NCI-H146 treated with DMSO at 0.1 percent for 48 hours (cell line): ENCODE data around the gene SRD5A1.

Experiments
- DNase-seq: peaks from one replicate; lab custom pipeline; 2025; ENCODE audit not compliant: unreplicated experiment; lab: John Stamatoyannopoulos, UW

Gene SRD5A1

GRCh38 chr5:6681682-6682081, 48.4 kb downstream of the SRD5A1 start:
- DNase-seq, result no peak

GRCh38 chr5:6682239-6682638, 49.0 kb downstream of the SRD5A1 start:
- DNase-seq, result no peak

- DNase-seq, result no peak
Measured at GRCh38 chr5:6683241-6683640, 50.0 kb downstream of the SRD5A1 start.

GRCh38 chr5:6684075-6684474, 50.8 kb downstream of the SRD5A1 start:
- no peak for DNase-seq

GRCh38 chr5:6686501-6686900, 53.3 kb downstream of the SRD5A1 start:
- DNase-seq, result no peak

- DNase-seq, result no peak
Measured at GRCh38 chr5:6686915-6687409, 53.7 kb downstream of the SRD5A1 start.

GRCh38 chr5:6687505-6687904, 54.3 kb downstream of the SRD5A1 start:
- DNase-seq, result no peak

GRCh38 chr5:6692906-6693305, 59.7 kb downstream of the SRD5A1 start:
- no peak for DNase-seq

- no peak for DNase-seq
Measured at GRCh38 chr5:6698696-6699095, 65.5 kb downstream of the SRD5A1 start.

- no peak for DNase-seq
Measured at GRCh38 chr5:6699357-6699756, 66.1 kb downstream of the SRD5A1 start.

GRCh38 chr5:6700074-6700684, 66.9 kb downstream of the SRD5A1 start:
- DNase-seq, result no peak

GRCh38 chr5:6700685-6701355, 67.6 kb downstream of the SRD5A1 start:
- no peak for DNase-seq

- no peak for DNase-seq
Measured at GRCh38 chr5:6701491-6701890, 68.3 kb downstream of the SRD5A1 start.

- DNase-seq, result no peak
Measured at GRCh38 chr5:6702633-6703032, 69.4 kb downstream of the SRD5A1 start.

- DNase-seq, result no peak
Measured at GRCh38 chr5:6703806-6704205, 70.6 kb downstream of the SRD5A1 start.

GRCh38 chr5:6704361-6704851, 71.2 kb downstream of the SRD5A1 start:
- no peak for DNase-seq

GRCh38 chr5:6705088-6705487, 71.8 kb downstream of the SRD5A1 start:
- no peak for DNase-seq

GRCh38 chr5:6705959-6706358, 72.7 kb downstream of the SRD5A1 start:
- no peak for DNase-seq

GRCh38 chr5:6707852-6708251, 74.6 kb downstream of the SRD5A1 start:
- no peak for DNase-seq

- DNase-seq, result no peak
Measured at GRCh38 chr5:6708814-6709213, 75.6 kb downstream of the SRD5A1 start.

GRCh38 chr5:6710070-6710469, 76.8 kb downstream of the SRD5A1 start:
- no peak for DNase-seq

- DNase-seq, result no peak
Measured at GRCh38 chr5:6710551-6711318, 77.5 kb downstream of the SRD5A1 start.
